ENCODE data around the gene ARHGAP15. TPM values are rescaled to one million over a fixed set of nuclear protein-coding genes. Genes with fewer than 3 reads are reported as not detected.

ARHGAP15 gene
- total and polyA plus RNA-seq, 2 experiments from 2014 or later: 0.26 TPM; not detected in 1

DNA sequence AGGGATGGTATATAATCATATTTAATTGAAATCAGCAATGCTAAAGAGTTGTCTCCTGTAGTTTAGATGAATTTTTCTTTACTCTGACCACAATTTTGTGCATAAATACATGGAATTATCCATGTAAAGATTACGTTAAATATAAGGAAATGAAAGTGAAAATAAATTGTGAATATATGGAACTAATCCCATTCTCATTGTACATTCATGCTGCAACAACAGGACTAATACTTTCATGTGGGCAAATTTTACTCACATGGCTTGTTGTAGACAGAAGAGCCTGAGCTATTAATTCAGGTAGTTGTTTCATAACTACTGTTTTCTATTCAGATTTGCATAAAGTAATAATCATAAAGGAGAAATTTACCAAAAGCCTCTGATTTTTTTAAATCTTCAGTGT, 357.8 kb downstream of the ARHGAP15 start (continued):
- TF ChIP-seq, protein P1, sequence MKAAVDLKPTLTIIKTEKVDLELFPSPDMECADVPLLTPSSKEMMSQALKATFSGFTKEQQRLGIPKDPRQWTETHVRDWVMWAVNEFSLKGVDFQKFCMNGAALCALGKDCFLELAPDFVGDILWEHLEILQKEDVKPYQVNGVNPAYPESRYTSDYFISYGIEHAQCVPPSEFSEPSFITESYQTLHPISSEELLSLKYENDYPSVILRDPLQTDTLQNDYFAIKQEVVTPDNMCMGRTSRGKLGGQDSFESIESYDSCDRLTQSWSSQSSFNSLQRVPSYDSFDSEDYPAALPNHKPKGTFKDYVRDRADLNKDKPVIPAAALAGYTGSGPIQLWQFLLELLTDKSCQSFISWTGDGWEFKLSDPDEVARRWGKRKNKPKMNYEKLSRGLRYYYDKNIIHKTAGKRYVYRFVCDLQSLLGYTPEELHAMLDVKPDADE (IDR thresholded peaks at IDR 0.05): no peak
- TF ChIP-seq, protein P2, sequence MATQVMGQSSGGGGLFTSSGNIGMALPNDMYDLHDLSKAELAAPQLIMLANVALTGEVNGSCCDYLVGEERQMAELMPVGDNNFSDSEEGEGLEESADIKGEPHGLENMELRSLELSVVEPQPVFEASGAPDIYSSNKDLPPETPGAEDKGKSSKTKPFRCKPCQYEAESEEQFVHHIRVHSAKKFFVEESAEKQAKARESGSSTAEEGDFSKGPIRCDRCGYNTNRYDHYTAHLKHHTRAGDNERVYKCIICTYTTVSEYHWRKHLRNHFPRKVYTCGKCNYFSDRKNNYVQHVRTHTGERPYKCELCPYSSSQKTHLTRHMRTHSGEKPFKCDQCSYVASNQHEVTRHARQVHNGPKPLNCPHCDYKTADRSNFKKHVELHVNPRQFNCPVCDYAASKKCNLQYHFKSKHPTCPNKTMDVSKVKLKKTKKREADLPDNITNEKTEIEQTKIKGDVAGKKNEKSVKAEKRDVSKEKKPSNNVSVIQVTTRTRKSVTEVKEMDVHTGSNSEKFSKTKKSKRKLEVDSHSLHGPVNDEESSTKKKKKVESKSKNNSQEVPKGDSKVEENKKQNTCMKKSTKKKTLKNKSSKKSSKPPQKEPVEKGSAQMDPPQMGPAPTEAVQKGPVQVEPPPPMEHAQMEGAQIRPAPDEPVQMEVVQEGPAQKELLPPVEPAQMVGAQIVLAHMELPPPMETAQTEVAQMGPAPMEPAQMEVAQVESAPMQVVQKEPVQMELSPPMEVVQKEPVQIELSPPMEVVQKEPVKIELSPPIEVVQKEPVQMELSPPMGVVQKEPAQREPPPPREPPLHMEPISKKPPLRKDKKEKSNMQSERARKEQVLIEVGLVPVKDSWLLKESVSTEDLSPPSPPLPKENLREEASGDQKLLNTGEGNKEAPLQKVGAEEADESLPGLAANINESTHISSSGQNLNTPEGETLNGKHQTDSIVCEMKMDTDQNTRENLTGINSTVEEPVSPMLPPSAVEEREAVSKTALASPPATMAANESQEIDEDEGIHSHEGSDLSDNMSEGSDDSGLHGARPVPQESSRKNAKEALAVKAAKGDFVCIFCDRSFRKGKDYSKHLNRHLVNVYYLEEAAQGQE (IDR thresholded peaks at IDR 0.05; ENCODE audit: unreplicated experiment): no peak
- TF ChIP-seq, protein P3, sequence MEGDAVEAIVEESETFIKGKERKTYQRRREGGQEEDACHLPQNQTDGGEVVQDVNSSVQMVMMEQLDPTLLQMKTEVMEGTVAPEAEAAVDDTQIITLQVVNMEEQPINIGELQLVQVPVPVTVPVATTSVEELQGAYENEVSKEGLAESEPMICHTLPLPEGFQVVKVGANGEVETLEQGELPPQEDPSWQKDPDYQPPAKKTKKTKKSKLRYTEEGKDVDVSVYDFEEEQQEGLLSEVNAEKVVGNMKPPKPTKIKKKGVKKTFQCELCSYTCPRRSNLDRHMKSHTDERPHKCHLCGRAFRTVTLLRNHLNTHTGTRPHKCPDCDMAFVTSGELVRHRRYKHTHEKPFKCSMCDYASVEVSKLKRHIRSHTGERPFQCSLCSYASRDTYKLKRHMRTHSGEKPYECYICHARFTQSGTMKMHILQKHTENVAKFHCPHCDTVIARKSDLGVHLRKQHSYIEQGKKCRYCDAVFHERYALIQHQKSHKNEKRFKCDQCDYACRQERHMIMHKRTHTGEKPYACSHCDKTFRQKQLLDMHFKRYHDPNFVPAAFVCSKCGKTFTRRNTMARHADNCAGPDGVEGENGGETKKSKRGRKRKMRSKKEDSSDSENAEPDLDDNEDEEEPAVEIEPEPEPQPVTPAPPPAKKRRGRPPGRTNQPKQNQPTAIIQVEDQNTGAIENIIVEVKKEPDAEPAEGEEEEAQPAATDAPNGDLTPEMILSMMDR (conservative IDR thresholded peaks at IDR 0.05; ENCODE audit: low read depth in 2 of 2): no peak

DNA sequence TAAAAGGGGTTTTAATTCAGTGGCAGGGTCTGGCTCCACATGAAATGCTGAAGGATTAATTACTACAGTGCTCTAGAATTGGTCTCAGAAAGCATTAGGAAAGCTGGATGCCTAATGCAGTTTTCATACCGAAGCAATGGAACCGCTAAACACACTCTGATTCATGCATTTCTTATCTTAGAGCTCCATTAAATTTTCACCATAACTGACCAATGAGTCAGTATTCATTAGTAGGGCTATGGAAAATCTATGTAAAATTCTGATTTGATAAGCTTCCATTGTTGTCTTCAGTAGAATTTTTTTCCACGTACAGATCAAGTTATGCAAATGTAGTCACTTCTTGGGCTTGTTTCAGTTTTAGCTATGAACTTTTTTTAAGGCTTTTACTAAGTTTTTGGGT, 359.9 kb downstream of the ARHGAP15 start:
- no peak overlapping the region for H3K27ac ChIP-seq (ENCODE audit: low read depth)
- H3K9me2 ChIP-seq (ENCODE audit: insufficient read depth): no peaks in the 10 kb centered on the region
- Mint-ChIP-seq H3K27me3 (ENCODE audit: insufficient read depth, low read depth, poor library complexity) (no peaks in the 10 kb centered on the region), H3K4me1 (no peaks in the 10 kb centered on the region), H3K4me3 (no peak overlapping the region), H3K27ac (no peak overlapping the region), H3K9me3 (0 out of 3 replicates have a peak, but pooled peaks cover 2% of the 10 kb centered on the region), H3K36me3 (ENCODE audit: low read depth) (no peaks in the 10 kb centered on the region)
- H3F3A ChIP-seq (replicated peaks; ENCODE audit: low read depth): no peaks in the 10 kb centered on the region
- ATAC-seq: no peak
- no peak overlapping the region for H2AFZ ChIP-seq
- no peak overlapping the region for H3K4me2 ChIP-seq
- no peak for DNase-seq (ENCODE audit: low spot score)
- no peaks in the 10 kb centered on the region for H4K20me1 ChIP-seq (replicated peaks; ENCODE audit: insufficient read depth)
- no peaks in the 10 kb centered on the region for H3K27me3 ChIP-seq (ENCODE audit: insufficient read depth)
- no peaks in the 10 kb centered on the region for H3K36me3 ChIP-seq (ENCODE audit: insufficient read depth)
- H3K79me2 ChIP-seq (replicated peaks; ENCODE audit: insufficient read depth): no peaks in the 10 kb centered on the region
- no peak overlapping the region for H3K4me3 ChIP-seq
- no peaks in the 10 kb centered on the region for H3K4me1 ChIP-seq (ENCODE audit: insufficient read depth)
- TF ChIP-seq STAT1 (IDR thresholded peaks at IDR 0.05; ENCODE audit: unreplicated experiment): no peak
- no peak for TF ChIP-seq NANOG (IDR thresholded peaks at IDR 0.05; ENCODE audit: borderline replicate concordance)
- TF ChIP-seq, protein P4, sequence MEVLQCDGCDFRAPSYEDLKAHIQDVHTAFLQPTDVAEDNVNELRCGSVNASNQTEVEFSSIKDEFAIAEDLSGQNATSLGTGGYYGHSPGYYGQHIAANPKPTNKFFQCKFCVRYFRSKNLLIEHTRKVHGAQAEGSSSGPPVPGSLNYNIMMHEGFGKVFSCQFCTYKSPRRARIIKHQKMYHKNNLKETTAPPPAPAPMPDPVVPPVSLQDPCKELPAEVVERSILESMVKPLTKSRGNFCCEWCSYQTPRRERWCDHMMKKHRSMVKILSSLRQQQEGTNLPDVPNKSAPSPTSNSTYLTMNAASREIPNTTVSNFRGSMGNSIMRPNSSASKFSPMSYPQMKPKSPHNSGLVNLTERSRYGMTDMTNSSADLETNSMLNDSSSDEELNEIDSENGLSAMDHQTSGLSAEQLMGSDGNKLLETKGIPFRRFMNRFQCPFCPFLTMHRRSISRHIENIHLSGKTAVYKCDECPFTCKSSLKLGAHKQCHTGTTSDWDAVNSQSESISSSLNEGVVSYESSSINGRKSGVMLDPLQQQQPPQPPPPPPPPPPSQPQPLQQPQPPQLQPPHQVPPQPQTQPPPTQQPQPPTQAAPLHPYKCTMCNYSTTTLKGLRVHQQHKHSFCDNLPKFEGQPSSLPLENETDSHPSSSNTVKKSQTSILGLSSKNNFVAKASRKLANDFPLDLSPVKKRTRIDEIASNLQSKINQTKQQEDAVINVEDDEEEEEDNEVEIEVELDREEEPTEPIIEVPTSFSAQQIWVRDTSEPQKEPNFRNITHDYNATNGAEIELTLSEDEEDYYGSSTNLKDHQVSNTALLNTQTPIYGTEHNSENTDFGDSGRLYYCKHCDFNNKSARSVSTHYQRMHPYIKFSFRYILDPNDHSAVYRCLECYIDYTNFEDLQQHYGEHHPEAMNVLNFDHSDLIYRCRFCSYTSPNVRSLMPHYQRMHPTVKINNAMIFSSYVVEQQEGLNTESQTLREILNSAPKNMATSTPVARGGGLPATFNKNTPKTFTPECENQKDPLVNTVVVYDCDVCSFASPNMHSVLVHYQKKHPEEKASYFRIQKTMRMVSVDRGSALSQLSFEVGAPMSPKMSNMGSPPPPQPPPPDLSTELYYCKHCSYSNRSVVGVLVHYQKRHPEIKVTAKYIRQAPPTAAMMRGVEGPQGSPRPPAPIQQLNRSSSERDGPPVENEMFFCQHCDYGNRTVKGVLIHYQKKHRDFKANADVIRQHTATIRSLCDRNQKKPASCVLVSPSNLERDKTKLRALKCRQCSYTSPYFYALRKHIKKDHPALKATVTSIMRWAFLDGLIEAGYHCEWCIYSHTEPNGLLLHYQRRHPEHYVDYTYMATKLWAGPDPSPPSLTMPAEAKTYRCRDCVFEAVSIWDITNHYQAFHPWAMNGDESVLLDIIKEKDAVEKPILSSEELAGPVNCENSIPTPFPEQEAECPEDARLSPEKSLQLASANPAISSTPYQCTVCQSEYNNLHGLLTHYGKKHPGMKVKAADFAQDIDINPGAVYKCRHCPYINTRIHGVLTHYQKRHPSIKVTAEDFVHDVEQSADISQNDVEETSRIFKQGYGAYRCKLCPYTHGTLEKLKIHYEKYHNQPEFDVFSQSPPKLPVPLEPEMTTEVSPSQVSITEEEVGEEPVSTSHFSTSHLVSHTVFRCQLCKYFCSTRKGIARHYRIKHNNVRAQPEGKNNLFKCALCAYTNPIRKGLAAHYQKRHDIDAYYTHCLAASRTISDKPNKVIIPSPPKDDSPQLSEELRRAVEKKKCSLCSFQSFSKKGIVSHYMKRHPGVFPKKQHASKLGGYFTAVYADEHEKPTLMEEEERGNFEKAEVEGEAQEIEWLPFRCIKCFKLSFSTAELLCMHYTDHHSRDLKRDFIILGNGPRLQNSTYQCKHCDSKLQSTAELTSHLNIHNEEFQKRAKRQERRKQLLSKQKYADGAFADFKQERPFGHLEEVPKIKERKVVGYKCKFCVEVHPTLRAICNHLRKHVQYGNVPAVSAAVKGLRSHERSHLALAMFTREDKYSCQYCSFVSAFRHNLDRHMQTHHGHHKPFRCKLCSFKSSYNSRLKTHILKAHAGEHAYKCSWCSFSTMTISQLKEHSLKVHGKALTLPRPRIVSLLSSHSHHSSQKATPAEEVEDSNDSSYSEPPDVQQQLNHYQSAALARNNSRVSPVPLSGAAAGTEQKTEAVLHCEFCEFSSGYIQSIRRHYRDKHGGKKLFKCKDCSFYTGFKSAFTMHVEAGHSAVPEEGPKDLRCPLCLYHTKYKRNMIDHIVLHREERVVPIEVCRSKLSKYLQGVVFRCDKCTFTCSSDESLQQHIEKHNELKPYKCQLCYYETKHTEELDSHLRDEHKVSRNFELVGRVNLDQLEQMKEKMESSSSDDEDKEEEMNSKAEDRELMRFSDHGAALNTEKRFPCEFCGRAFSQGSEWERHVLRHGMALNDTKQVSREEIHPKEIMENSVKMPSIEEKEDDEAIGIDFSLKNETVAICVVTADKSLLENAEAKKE (CRISPR knock-in tag; IDR thresholded peaks at IDR 0.05): no peak
- no peak for TF ChIP-seq POLR2AphosphoS5 (IDR thresholded peaks at IDR 0.05; ENCODE audit: low read depth)
- TF ChIP-seq JUNB (IDR thresholded peaks at IDR 0.05; ENCODE audit: unreplicated experiment): no peak
- no peak for TF ChIP-seq EZH2phosphoT487 (IDR thresholded peaks at IDR 0.05; ENCODE audit: unreplicated experiment)
- TF ChIP-seq EZH2 (IDR thresholded peaks at IDR 0.05; ENCODE audit: low read depth, unreplicated experiment): no peak
- TF ChIP-seq, protein P1 (IDR thresholded peaks at IDR 0.05): no peak
- no peak for TF ChIP-seq ZNF331 (CRISPR knock-in tag; IDR thresholded peaks at IDR 0.05; ENCODE audit: low read depth)

Measured in GM23338 (cell line).